HUES48 (cell line): ENCODE measurements around the gene PITPNC1.

Experiments used
- H3K27ac ChIP-seq: one replicate; pipeline ENCODE4 v1.7.0; 2013; ENCODE audit warnings: low read depth, low read length, inconsistent platforms
- H3K27me3 ChIP-seq: 2 replicates; pipeline ENCODE4 v1.6.1; 2013; ENCODE audit warnings: mild to moderate bottlenecking, low read length; ENCODE audit not compliant: control insufficient read depth, insufficient read depth
- H3K36me3 ChIP-seq: 2 replicates; pipeline ENCODE4 v1.6.1; 2013; ENCODE audit warnings: low read length; ENCODE audit not compliant: control insufficient read depth, insufficient read depth
- H3K4me1 ChIP-seq: 2 replicates; pipeline ENCODE4 v1.6.1; 2013; ENCODE audit warnings: mild to moderate bottlenecking, low read length; ENCODE audit not compliant: control insufficient read depth, insufficient read depth
- H3K4me3 ChIP-seq: 2 replicates; pipeline ENCODE4 v1.5.1; 2013; ENCODE audit warnings: mild to moderate bottlenecking, low read depth, low read length
- H3K9ac ChIP-seq: 2 replicates; pipeline ENCODE4 v1.6.1; 2013; ENCODE audit warnings: mild to moderate bottlenecking, low read depth, low read length, moderate library complexity
- H3K9me3 ChIP-seq: 2 replicates; pipeline ENCODE4 v1.6.1; 2013; ENCODE audit warnings: low read length; ENCODE audit not compliant: control insufficient read depth, insufficient read depth

PITPNC1 gene

GRCh38 chr17:67678414-67678813, 301.3 kb downstream of the PITPNC1 start:
- H3K4me1 ChIP-seq = no peaks in the 10 kb centered on the region
- no peak overlapping the region for H3K27ac ChIP-seq
- peaks cover 10% of the 10 kb centered on the region for H3K36me3 ChIP-seq

DNA sequence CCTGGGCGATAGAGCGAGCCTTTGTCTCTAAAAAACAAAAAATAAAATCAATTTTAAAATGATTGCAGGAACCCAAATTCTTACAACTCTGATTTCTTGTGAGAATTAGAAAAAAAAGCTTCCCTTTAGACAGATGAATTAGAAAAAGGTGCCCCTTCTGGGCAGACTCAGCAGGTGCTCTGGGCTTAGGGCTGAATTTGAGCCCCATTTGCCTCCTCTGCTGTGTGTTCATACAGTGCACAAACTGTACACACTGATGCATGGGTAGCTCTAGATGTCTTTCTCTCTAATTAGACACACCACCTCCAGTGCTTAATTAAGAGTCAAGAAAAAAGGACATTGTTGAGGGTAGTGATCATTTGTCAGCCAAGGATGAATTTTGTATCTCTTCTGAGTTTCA, 302.1 kb downstream of the PITPNC1 start:
- Histone ChIP-seq H3K27me3 (no peaks in the 10 kb centered on the region), H3K9me3 (no peaks in the 10 kb centered on the region), H3K9ac (no peak overlapping the region), H3K4me1 (no peaks in the 10 kb centered on the region), H3K36me3 (peaks cover 10% of the 10 kb centered on the region), H3K27ac (no peak overlapping the region), H3K4me3 (no peak overlapping the region)

More at GRCh38 chr17:67678414-67678813, 301.3 kb downstream of the PITPNC1 start:
- Histone ChIP-seq H3K9ac (no peak overlapping the region), H3K4me3 (no peak overlapping the region), H3K27me3 (no peaks in the 10 kb centered on the region), H3K9me3 (no peaks in the 10 kb centered on the region)

- no peaks in the 10 kb centered on the region for H3K4me1 ChIP-seq
- H3K9ac ChIP-seq = no peak overlapping the region
- no peaks in the 10 kb centered on the region for H3K27me3 ChIP-seq
Observed at GRCh38 chr17:67679721-67680120, 302.6 kb downstream of the PITPNC1 start.

DNA sequence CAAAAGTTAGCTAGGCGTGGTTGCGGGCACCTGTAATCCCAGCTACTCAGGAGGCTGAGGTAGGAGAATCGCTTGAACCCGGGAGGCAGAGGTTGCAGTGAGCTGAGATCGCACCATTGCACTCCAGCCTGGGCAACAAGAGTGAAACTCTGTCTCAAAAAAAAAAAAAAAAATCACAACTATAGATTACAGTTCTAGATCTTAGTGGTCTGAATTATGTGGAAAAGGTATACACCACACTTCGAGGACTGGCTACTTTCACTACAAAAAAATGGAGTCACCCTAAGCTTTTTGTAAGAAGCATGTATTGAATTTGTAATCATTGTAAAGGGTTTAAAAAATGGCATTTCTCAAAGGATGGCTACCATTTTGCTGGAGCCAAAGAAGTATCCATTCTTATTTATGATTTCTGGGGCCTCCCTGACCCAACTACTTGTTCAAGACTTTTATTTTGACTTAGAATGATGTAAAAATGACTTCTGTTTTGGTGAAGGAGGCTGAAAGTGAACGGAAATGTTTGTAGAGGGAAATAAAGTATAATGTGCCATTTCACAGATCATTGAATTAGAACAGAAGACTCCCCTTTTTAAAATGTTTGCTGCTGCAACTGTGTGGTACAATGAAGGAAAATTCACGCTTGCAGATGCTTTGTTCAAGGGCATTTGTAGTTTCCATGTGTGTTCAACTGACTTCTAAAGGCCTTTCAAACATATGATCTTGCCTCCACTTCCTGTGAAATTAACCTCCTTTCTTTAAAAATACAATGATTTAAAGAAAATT, 303.6 kb downstream of the PITPNC1 start:
- Histone ChIP-seq H3K4me1 (no peaks in the 10 kb centered on the region), H3K9ac (no peak overlapping the region)

More at GRCh38 chr17:67679721-67680120, 302.6 kb downstream of the PITPNC1 start:
- Histone ChIP-seq H3K27ac (no peak overlapping the region), H3K9me3 (no peaks in the 10 kb centered on the region), H3K36me3 (peaks cover 10% of the 10 kb centered on the region), H3K4me3 (no peak overlapping the region)

DNA sequence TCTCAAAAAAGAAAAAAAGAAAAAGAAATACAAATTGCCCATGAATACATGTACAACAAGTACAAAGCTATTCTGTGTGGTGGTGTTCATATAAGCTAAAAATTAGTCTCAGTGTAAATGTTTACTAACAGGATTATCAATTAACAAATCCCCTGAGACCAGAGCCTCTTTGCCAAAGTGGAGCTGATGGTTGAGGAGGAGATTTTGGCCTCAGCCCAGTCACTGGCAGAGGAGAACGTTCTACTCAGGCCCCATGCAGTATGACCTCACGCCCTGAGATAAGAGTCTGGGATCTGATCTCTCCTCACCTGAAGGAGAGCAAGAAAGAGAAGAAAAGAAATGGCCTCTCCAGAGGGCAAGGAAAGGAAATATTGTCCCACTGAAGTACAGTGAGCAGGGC, 305.1 kb downstream of the PITPNC1 start:
- Histone ChIP-seq H3K9me3 (no peaks in the 10 kb centered on the region), H3K27ac (no peak overlapping the region), H3K27me3 (no peaks in the 10 kb centered on the region), H3K4me3 (no peak overlapping the region), H3K9ac (no peak overlapping the region), H3K36me3 (peaks cover 6% of the 10 kb centered on the region), H3K4me1 (no peaks in the 10 kb centered on the region)

More for the DNA sequence above, 303.6 kb downstream of the PITPNC1 start:
- Histone ChIP-seq H3K36me3 (peaks cover 4% of the 10 kb centered on the region), H3K4me3 (no peak overlapping the region), H3K27me3 (no peaks in the 10 kb centered on the region), H3K9me3 (no peaks in the 10 kb centered on the region), H3K27ac (no peak overlapping the region)

DNA sequence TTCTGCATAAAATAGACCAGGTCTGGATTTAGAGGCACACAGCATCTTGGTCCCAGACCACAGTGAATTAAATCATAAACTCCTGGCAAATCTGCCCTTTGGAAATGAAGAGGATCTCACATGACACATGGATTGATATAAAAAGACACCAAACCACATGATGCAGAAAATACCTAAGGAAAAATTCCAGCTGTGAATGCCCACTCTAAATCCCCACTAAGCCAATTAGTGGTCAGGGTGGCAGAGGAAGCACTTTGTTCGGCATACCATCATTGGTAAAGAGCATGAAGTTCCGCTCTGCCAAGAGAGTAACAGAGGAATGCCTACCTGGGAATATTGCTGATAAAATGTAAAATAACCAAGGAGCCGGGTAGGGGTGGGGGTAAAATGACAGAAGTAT, 308.3 kb downstream of the PITPNC1 start:
- no peak overlapping the region for H3K9ac ChIP-seq
- no peaks in the 10 kb centered on the region for H3K27me3 ChIP-seq
- peaks cover 8% of the 10 kb centered on the region for H3K36me3 ChIP-seq
- no peaks in the 10 kb centered on the region for H3K9me3 ChIP-seq
- H3K27ac ChIP-seq = no peak overlapping the region
- H3K4me1 ChIP-seq = peaks cover 3% of the 10 kb centered on the region; the same call in 1 of the 2 replicates
- no peak overlapping the region for H3K4me3 ChIP-seq

- Histone ChIP-seq H3K36me3 (peaks cover 8% of the 10 kb centered on the region), H3K9ac (no peak overlapping the region), H3K4me3 (no peak overlapping the region), H3K4me1 (peaks cover 3% of the 10 kb centered on the region; the same call in 1 of the 2 replicates), H3K9me3 (no peaks in the 10 kb centered on the region), H3K27ac (no peak overlapping the region), H3K27me3 (no peaks in the 10 kb centered on the region)
Observed at GRCh38 chr17:67686241-67686640, 309.2 kb downstream of the PITPNC1 start.

DNA sequence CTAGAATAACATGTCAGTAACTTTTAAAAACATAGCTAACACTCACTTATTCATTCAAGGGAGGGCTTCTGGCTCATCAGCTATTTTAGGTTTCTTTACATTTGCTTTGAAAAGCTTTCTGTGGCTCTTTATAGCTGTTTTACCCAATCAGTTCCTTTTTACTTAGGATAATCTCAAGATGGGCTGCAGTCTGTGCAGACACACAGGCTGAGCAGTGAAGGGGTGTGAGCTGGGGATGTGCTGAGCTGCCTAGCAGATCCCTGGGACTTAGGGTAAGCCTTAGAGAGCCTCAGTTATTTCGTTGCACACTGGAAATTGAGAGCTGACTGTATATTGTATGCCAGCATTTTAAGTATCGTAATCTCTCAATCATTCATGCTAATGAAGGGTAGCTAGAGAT, 310.4 kb downstream of the PITPNC1 start:
- Histone ChIP-seq H3K9me3 (no peaks in the 10 kb centered on the region), H3K36me3 (peaks cover 8% of the 10 kb centered on the region), H3K9ac (no peak overlapping the region), H3K27me3 (no peaks in the 10 kb centered on the region), H3K4me3 (no peak overlapping the region), H3K4me1 (peaks cover 3% of the 10 kb centered on the region; the same call in 1 of the 2 replicates), H3K27ac (no peak overlapping the region)

DNA sequence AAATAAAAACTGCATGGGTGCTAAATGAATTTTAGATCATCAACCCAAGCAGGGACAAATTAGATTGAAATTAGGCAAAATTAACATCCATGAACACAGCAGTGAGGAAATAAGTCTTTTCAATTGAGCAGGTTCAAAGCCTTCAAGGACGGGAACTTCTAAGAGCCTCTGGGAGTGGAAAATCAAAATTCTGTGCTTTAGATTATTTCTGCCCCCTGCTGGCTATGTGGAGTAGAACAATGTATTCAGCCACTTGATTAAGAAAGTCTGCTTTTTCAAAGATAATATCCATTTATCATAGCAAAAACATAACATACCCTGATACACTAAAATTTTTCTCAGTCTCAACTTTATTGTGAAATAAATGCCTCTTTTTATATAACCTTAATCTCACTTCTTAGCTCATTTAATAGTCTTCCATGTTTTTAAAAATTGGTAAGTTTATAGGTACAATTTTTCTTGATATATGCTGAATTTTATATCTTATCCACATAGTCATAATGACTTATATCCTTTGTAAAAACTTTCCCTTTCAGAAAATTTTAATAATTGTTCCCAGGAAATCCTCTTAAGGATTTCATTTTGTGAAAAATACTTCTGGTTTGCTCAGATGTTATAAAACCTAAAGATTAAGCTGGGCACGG, 312.6 kb downstream of the PITPNC1 start:
- Histone ChIP-seq H3K27ac (no peak overlapping the region), H3K9me3 (no peaks in the 10 kb centered on the region), H3K9ac (no peak overlapping the region), H3K36me3 (peaks cover 11% of the 10 kb centered on the region), H3K27me3 (no peaks in the 10 kb centered on the region), H3K4me3 (no peak overlapping the region), H3K4me1 (peaks cover 3% of the 10 kb centered on the region; the same call in 1 of the 2 replicates)

- Histone ChIP-seq H3K27me3 (no peaks in the 10 kb centered on the region), H3K27ac (no peak overlapping the region), H3K4me1 (peaks cover 9% of the 10 kb centered on the region; the same call in 1 of the 2 replicates), H3K4me3 (no peak overlapping the region), H3K36me3 (peaks cover 3% of the 10 kb centered on the region), H3K9me3 (no peaks in the 10 kb centered on the region), H3K9ac (no peak overlapping the region)
Observed at GRCh38 chr17:67693811-67694210, 316.7 kb downstream of the PITPNC1 start.

DNA sequence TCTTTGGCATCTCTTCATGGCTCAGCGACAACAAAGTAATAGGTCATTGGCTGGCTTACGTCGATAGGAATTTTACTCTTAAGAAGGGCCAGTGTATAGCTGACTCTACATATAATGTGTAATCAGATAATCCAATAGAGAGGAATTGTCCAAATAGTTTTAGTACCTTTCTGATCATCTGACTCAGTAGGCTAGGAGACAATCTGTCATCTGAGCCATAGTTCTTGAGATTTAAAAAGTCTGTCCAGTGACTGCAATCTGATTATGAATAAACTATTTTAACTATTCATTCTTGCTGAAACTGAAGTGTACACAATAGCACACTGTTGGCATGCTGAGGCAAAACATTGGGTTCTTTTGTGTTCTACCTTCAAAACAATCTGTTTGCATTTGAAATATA, 319.3 kb downstream of the PITPNC1 start:
- Histone ChIP-seq H3K9ac (no peak overlapping the region), H3K27me3 (no peaks in the 10 kb centered on the region), H3K4me3 (no peak overlapping the region), H3K36me3 (peaks cover 3% of the 10 kb centered on the region), H3K9me3 (no peaks in the 10 kb centered on the region), H3K4me1 (peaks cover 9% of the 10 kb centered on the region; the same call in 1 of the 2 replicates), H3K27ac (no peak overlapping the region)
